NCI-H446 (cell line): ENCODE data around the gene CPNE6.
"Not testable (repeated sequence)": the region's sequence is repeated elsewhere in the genome, so short reads cannot be mapped to it uniquely, and the experiment has no call there.

ENCODE experiments used
- DNase-seq, 2 experiments: peaks; one replicate each; lab custom pipeline; 2025; lab: John Stamatoyannopoulos, UW

CPNE6 gene

DNA sequence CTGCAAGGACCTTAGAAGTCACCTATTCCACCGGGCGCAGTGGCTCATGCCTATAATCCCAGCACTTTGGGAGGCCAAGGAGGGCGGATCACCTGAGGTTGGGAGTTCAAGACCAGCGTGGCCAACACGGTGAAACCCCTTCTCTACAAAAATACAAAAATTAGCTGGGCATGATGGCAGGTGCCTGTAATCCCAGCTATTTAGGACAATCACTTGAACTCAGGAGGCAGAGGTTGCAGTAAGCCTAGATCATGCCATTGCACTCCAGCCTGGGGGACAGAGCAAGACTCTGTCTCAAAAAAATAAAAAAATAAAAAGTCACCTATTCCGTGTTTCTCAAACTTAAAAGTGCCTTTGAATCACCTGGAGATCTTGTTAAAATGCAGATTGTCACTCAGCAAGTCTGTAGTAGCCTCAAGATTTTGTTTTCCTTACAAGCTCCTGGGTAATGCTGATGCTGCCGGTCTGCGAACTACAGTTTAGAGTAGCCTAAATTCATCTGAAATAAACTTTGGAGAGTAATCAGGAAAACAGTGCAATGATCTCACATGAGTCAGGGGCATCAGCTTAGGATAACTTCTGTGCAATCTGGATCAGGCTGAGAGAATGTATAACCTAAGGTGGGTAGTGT lies 34.4 kb downstream of the CPNE6 start:
- not testable (repeated sequence) for DNase-seq

DNA sequence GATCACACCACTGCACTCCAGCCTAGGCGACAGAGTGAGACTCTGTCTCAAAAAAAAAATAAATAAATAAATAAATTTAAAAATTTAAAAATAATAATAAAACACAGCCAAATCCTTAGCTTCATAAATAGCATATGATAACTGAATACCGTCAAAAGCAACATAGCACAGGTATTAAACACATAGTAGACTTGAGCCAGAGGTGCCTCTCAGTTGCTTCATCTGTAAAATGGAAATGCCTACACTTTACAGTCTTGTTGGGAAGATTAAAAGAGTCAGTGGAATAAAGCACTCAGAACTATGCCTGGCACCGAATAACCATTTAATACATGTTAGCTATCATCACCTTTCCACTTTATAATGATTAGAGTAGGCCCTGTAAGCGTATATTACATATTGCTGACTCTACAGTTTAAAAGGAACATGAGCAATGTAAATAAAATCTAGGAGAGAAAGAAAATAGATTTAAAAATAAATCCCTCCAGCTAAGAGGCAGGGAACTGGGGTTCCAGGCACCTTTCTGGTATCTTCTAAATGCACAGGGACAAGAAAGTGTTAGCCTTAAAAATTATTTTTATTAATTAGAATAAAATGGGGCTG lies 35.4 kb downstream of the CPNE6 start:
- DNase-seq = no peak

DNA sequence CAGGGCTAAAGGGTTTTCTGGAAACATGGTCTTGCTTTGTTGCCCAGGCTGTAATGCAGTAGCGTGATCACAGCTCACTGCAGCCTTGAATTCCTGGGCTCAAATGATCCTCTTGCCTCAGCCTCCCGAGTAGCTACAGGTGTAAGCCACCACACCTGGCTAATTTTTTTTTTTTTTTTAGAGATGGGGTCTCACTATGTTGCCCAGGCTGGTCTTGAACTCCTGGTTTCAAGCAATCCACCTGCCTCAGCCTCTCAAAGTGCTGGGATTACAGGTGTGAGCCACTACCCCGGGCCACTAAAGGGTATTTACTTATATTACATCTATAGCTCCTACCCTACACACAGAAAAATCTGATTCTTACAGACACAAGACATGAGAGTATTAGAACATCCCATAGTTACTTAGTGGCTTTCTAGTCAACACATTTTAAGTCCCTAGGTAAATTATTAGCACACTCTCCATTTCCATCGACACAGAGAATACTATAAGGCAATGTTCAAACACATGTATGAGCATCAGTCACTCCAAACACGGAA lies 37.0 kb downstream of the CPNE6 start:
- DNase-seq = no peak

DNA sequence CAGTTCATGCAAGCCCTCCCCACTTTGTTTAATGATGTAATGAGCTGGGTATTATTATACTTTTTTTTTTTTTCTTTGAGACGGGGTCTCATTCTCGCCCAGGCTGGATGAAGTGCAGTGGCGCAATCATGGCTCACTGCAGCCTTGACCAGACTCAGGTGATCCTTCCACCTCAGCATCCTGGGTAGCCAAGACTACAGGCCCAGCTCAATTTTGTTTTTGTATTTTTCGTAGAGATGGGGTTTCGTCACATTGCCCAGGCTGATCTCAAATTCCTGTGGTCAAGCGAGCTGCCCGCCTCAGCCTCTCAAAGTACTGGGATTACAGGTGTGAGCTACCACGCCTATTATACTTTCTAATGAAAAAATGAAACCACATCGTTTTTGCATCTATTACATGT lies 38.7 kb downstream of the CPNE6 start:
- DNase-seq = no peak

DNA sequence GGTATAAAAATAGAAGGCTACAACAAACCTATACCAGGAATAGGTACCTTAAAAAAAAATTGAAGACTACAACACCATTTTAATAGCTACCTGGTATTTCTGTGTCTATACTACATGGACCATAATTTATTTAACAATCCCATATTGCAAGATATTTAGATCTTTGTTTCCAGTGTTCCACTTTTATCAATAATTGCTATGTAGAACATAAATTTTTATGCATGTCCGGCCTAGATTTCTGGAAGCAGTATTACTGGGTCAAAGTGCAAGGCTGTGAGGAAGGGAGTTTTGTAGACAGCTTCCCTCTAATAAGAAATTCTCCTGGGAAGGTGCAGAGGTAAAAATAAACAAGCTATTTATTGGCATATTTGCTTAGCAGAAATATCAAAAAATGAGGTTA lies 39.2 kb downstream of the CPNE6 start:
- DNase-seq = no peak

DNA sequence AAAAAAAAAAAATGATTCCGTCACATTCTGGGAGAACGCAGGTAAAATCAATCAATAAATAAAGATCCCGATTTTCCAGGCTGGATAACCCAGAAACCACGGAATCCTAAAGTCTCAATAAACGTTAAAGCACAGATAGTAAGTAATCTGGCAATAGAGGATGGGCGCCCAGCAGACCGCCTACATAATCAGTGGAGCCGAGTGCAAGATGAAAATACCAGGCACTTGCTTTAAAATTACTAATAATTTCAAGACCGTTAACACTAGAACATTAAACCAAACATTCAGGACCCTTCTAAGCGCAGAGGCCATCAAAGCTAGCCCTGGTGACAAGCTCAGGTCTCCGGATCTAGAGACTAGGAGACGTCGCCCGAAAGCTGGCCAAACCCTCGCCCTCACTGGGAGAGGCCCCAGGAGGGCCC lies 42.0 kb downstream of the CPNE6 start:
- DNase-seq = no peak

DNA sequence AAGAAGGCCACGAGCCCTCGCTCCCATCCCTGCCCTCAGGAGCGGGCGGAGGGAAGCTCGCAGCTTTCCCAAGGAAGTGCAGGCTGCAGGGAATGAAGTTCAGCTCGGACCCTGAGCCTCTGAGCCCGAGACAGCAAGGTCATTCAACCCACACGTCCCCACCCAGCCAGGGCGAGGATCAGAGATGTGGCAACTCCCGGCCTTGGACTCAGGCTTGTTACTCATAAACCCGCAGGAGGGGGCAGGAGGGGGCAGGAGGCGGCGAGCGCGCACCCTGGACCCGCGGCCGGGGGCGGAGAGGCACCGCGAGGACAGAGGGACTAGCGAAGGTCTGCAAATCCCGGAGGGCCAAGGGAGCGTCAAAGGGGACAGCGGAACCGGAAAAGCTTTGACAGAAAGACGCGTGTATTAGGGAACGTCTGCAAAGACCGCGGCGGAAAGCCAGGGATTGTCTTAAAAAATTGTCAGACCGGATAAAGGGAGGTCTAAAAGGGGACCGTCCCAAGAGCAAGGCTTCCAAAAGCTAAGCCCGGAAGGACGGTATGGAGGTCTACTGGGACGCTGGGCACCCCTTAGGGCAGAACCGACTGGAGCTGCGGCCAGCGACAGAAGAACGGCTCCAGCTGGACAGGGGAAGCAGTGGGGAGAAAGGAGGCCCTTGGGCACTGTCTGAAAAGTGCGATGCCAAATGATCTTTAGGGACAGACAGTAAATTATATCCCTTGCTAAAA lies 42.6 kb downstream of the CPNE6 start:
- peak; percentile 94 to 95 for DNase-seq

DNA sequence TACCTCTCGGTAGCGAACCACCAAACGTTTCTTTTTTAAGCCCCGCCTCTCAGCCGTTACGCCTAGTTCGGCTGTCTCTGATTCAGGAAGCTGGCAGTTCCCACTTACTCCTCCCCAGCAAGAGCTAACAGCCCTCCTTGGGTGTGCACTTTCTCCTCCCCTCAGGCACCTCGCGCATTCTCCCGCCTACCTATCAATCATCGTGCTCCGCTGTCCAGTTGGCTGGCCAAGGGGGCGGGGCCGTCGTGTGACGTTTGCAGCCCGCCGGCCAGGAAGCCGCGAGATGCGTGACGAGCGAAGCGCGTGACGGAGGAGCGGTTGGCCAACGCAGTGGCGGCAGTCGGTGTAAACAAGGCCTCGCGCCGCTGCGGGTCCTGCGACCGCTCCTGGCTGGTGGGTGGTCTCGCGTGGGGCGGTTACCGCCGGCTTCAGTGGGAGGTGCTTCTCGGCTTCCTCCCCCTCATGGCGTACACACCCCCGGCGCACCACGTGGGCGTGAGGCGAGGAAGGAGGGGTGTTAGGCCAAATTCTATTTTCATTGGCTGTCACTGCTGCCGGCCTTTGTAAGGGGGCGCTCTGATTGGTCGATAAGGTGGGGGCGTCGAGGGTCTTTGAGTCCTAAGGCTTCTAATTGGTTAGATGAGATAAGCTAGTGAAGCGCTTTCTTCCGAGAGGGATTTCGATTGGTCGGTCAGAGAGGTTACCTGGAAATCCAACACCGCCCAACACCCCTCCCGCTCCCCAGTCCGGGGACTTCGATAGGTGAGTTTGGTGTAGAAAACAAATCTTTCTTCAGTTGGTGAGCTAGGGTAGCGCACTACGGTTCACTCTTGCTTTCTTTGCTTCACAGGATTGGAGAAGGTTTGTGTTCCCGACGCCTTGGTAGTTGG lies 43.4 kb downstream of the CPNE6 start, which contains the start of the genes DCAF11 and NRL:
Gene DCAF11 (plus strand): TSS at position 246 of the 890 bp plus-strand sequence. CDS start 818 bp downstream, outside the sequence.
Gene NRL (minus strand): TSS at position 418 of the 890 bp plus-strand sequence. CDS start 32,101 bp downstream, outside the sequence.
- DNase-seq = peak; percentile 99

DNA sequence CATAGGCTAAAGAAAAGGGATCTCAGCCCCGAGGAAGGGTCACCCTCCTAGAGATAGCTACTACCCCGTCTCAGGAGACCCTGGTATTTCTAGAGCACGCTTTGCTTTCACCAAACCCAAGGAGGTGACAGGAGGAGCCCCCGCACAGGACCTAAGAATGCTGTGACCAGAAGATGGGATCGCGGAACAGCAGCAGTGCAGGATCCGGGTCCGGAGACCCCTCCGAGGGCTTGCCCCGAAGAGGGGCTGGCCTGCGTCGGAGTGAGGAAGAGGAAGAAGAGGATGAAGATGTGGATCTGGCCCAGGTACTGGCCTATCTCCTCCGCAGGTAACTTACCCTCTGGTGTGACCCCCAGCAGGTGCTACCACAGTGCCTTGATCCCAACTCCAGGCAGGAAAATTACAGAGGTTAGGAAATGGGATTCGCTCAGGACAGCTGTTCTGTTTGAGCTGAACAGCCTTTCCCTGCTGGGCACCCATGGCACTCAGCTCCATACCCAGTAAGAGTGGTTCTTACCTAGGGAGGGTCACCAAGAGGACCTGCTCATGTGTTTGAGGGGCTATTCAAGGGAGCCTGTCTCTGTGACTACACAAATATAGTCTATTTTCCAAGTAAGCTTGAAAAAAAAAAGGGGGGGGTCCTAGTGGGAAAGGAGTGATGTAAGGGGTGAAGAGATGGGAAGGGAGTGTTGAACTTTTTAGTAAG lies 44.2 kb downstream of the CPNE6 start:
- no peak for DNase-seq

DNA sequence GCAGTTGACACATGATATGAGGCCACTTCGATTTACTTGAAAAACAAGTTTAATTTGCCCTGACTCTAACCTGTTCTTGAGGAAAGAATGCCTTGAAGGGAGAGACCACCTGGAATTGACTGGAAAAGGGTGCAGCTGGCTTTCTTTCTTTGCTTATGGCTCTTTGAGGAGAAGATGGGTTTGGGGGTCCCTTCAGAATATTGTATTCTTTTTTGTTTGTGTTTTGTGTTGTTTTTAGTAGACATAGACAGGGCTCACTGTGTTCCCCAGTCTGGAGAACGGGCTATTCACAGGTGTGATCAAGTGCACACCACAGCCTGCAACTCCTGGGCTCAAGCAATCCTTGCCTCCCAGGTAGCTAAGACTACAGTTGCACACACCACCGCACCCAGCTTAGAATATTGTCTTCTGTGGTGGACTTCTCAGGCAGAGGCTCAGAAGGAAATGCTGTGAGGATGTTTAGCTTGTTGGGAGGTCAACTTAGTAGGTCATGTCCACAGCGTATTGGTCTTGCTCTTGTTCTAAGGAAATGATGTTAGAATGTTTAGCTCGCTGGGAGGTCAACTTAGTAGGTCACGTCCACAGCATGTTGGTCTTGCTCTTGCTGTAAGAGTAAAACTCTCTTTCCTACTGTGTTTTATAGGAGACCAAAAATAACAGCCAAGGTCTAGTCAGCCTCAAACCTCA lies 44.9 kb downstream of the CPNE6 start:
- no peak for DNase-seq

DNA sequence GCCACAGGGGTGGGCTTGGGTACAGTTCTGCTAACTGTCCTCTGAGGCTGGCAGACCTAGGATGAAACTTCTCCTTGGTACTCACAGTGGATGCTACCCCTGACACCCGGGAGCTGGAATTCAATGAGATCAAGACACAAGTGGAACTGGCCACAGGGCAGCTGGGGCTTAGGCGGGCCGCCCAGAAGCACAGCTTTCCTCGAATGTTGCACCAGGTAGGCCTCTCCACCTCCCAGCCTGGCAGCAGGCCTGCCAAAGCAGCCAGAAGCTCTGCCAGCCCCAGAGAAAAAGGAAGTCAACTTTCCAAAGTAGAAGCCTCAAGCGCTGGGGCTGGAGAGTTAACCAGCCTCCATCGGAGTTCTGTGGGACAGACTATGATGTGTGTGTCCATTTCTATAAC lies 45.8 kb downstream of the CPNE6 start:
- no peak for DNase-seq

DNA sequence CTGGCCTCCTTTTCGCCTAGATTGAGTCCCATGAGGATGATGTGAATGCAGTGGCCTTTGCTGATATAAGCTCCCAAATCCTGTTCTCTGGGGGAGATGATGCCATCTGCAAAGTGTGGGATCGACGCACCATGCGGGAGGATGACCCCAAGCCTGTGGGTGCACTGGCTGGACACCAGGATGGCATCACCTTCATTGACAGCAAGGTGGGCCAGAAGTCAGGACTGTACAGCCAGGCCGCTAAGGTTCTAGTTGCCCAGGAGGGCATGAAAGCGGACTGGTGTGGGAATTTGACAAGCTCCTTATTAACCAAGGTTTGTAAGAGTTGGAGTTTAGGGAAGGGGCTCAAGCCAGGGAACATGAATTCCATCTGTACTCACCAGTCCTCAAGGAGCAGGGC lies 48.3 kb downstream of the CPNE6 start:
- no peak for DNase-seq

DNA sequence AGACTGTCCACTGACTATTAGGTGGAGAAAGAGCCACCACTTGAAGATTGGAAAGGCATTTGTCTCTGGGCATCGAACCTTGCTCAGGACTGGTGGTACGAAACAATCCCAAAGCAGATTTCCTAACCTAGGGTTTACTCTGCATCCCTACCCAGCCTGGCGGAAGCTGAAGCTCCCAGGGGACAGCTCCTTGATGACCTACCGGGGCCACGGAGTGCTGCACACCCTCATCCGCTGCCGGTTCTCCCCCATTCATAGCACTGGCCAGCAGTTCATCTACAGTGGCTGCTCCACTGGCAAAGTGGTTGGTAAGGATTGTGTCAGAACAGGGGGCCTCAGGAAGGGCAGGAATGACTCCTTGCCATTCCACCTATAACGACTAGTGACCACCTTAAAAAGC lies 49.8 kb downstream of the CPNE6 start:
- DNase-seq = no peak

DNA sequence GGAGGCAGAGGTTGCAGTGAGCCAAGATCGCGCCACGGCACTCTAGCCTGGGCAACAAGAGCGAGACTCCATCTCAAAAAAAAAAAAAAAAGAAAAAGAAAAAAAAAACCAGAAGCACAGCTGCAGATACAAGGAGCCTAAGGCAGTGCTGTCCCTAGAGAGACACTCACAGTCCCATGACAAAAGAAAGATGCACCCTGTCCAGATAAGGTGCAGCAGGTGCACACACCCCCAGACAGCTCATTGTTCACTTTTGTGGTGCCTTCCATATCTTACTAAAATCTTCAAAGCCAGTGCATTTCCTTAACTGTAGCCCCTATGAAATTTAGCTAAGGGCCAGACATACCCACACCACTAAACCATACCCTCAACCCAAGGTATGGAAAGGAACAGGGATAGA lies 51.1 kb downstream of the CPNE6 start:
- DNase-seq = no peak

DNA sequence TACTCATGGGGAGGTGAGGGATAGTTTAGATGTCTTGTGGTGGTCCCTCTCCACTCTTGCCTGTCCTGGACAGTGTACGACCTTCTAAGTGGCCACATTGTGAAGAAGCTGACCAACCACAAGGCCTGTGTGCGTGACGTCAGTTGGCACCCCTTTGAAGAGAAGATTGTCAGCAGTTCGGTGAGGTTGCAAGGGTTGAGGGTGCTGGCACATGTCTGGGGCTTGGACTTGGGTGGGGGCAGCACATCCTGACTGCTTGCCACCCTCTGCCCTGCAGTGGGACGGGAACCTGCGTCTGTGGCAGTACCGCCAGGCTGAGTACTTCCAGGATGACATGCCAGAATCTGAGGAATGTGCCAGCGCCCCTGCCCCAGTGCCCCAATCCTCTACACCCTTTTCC lies 51.5 kb downstream of the CPNE6 start:
- no peak for DNase-seq

DNA sequence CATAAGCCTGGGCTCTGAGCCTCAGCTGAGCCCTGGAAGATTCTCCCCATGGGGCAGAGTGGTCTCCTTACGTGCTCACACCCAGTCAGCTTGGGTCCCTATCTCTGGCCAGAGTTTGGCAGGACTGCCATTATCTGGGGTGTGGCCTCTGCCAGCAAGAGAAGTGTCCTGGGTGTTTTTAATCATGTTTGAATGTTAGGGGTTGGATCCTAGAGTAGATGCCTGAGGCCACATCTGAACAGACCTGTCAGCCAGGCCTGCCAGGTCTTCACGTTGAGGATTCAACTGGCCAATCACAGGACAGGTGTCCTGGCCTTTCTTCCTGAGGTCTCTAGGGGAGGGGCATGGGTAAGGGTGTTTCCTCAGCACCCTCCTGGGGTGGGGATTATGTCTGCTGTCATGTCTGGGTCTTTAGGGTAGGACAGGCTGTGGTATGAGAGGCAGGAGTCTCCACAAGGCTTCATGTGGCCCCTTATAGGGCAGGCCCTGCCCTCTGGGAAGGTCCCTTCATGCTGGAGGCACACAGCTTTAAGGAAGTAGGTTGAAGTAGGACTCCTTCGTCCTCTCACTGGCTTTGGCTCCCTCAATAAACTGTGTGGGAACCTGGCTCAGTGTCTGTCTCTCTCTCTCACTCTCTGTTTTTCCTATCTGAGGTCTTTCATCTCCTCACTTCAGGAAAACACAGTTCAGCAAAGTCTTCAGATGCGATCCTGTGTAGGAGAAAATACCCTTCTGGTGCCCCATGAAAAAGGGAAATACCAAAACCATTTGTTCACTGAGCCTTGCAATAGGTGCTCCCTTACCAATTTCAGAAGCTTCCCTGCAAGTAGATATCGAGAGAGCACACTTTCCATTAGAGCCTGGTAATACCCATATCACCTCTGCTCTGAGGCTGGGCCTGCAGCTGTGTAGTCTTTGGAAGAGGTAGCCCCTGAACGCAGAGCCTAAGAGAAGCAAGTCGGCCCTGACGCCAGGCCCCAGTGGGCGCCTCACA lies 52.4 kb downstream of the CPNE6 start:
- DNase-seq = no peak

DNA sequence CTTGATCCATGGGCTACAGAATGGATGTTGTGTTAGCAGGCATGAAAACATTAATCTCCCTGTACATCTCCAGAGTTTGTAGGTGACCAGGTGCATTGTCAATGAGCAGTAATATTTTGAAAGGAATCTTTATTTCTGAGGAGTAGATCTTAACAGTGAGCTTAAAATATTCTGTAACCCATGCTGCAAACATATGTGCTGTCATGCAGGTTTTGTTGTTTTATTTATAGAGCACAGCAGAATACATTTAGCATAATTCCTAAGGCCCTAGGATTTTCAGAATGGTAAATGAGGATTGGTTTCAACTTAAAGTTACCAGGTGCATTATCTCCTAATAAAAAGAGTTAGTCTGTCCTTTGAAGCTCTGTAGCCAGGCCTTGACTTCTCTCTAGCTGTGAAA lies 55.6 kb downstream of the CPNE6 start:
- DNase-seq = no peak

DNA sequence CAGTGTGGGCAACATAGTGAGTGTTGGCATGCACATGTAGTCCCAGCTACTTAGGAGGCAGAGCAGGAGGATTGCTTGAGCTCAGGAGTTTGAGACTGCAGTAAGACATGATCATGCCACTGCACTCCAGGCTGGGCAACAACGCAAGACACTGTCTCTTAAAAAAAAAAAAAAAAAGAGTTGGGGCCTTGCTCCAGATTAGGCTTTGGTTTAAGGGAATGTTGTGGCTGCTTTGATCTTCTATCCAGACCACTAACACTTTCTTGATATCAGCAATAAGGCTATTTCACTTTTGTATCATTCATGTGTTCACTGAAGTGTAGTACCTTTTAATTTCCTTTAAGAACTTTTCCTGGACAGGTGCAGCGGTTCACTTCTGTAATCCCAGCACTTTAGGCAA lies 56.3 kb downstream of the CPNE6 start:
- no peak for DNase-seq
